Keratinocyte (primary cell): ENCODE results near the gene FTL. TPM values are rescaled to one million over a fixed set of nuclear protein-coding genes. Genes with fewer than 3 reads are reported as not detected.

Source experiments
- DNase-seq: peaks from one replicate; pipeline ENCODE4 v3.0.0-alpha.2; 2011; ENCODE audit warnings: low read depth, missing footprints, low spot score
- FAIRE-seq: peaks from 2 replicates; lab custom pipeline; 2011; peaks lifted over from hg19 to GRCh38; lab: Jason Lieb, UNC
- H2AFZ ChIP-seq: 2 replicates; pipeline ENCODE4 v1.6.0; 2012; ENCODE audit warnings: low read length, control low read depth, inconsistent platforms; ENCODE audit not compliant: control insufficient read depth
- H3K27ac ChIP-seq: 2 replicates; pipeline ENCODE4 v1.5.1; 2011; ENCODE audit warnings: low read length; ENCODE audit not compliant: control insufficient read depth, insufficient read depth
- H3K27me3 ChIP-seq: 3 replicates; pipeline ENCODE4 v1.6.0; 2011; ENCODE audit warnings: low read length; ENCODE audit not compliant: control insufficient read depth, insufficient read depth; ENCODE audit errors: extremely low read depth
- H3K36me3 ChIP-seq, 2 experiments: 2 replicates in 1 of 2; 3 replicates in 1 of 2; pipeline ENCODE4 v1.5.1; 2011; ENCODE audit warnings: low read length in 2 of 2, mild to moderate bottlenecking in 1 of 2; ENCODE audit not compliant: control insufficient read depth in 2 of 2, insufficient read depth in 2 of 2; ENCODE audit errors: extremely low read depth in 1 of 2
- H3K4me1 ChIP-seq: 3 replicates; pipeline ENCODE4 v1.5.1; 2011; ENCODE audit warnings: low read length; ENCODE audit not compliant: control insufficient read depth, insufficient read depth; ENCODE audit errors: extremely low read depth
- H3K4me2 ChIP-seq: 3 replicates; pipeline ENCODE4 v1.6.0; 2011; ENCODE audit warnings: low read depth, low read length; ENCODE audit not compliant: control insufficient read depth, insufficient read depth; ENCODE audit errors: extremely low read depth
- H3K4me3 ChIP-seq, 3 experiments: fragments of 200-600 bp in 1 of 3; sonication (generic) in 1 of 3; 2 replicates in 2 of 3; 3 replicates in 1 of 3; pipeline ENCODE4 v1.5.1; 2011 to 2016; ENCODE audit warnings: low read length in 3 of 3, mild to moderate bottlenecking in 3 of 3, control low read depth in 2 of 3, inconsistent platforms in 1 of 3, low read depth in 1 of 3, mixed read lengths in 1 of 3, mixed run types in 1 of 3, moderate library complexity in 1 of 3; ENCODE audit not compliant: control insufficient read depth in 2 of 3, insufficient read depth in 2 of 3; ENCODE audit errors: extremely low read depth in 1 of 3
- H3K79me2 ChIP-seq: 2 replicates; pipeline ENCODE4 v1.6.0; 2012; ENCODE audit warnings: low read length; ENCODE audit not compliant: control insufficient read depth, insufficient read depth
- H3K9ac ChIP-seq: 3 replicates; pipeline ENCODE4 v1.6.0; 2011; ENCODE audit warnings: low read length; ENCODE audit not compliant: control insufficient read depth, insufficient read depth; ENCODE audit errors: extremely low read depth
- H3K9me1 ChIP-seq: 3 replicates; pipeline ENCODE4 v1.6.0; 2011; ENCODE audit warnings: low read length; ENCODE audit not compliant: control insufficient read depth, insufficient read depth; ENCODE audit errors: extremely low read depth
- H3K9me3 ChIP-seq: 2 replicates; pipeline ENCODE4 v1.5.1; 2012; ENCODE audit warnings: low read depth, low read length; ENCODE audit not compliant: control insufficient read depth
- H4K20me1 ChIP-seq: 3 replicates; pipeline ENCODE4 v1.6.0; 2011; ENCODE audit warnings: low read length; ENCODE audit not compliant: control insufficient read depth, insufficient read depth; ENCODE audit errors: extremely low read depth
- CTCF ChIP-seq, 3 experiments: IDR thresholded peaks in 1 of 3; conservative IDR thresholded peaks in 1 of 3; optimal IDR thresholded peaks in 1 of 3; 2 replicates in 2 of 3; 3 replicates in 1 of 3; pipeline versions ENCODE3 to v1.5.1; 2011; ENCODE audit warnings: low read length in 3 of 3, mild to moderate bottlenecking in 3 of 3, moderate library complexity in 2 of 3, control low read depth in 1 of 3, inconsistent platforms in 1 of 3; ENCODE audit not compliant: insufficient read depth in 2 of 3; ENCODE audit errors: extremely low read depth in 1 of 3
- EZH2 ChIP-seq: IDR thresholded peaks from one replicate; pipeline ENCODE4 v1.6.1; 2012; ENCODE audit warnings: inconsistent platforms, mild to moderate bottlenecking, low read length, moderate library complexity
- dilution Hi-C: fragments of 300-500 bp; cut with MboI; formaldehyde crosslinking; loops from one replicate; pipeline ENCODE4 v1.7.0; 2020; ENCODE audit warnings: low sequenced_read_pairs; ENCODE audit not compliant: extremely low pct_ligation_motif_present
- polyA plus RNA-seq, 5 experiments: library from polyadenylated mRNA; depleted of rRNA in 3 of 5; stranded (reverse) in 3 of 5; stranded (forward) in 1 of 5; unstranded in 1 of 5; fragments of >200 nt; gene quantifications; 1 replicate in 1 of 5; 2 replicates in 3 of 5; 3 replicates in 1 of 5; pipeline versions ENCODE4 v1.2.1 to v1.2.3, GENCODE V29; 2011 to 2012; ENCODE audit warnings: missing spikeins in 2 of 5, low read depth in 1 of 5, low replicate concordance in 1 of 5

The FTL gene
- polyA plus RNA-seq, 1 donor (not counting 4 experiments of a cell fraction or from before 2014, with no cell fraction given) = 838 TPM

GRCh38 chr19:49011194-49011593, 46.1 kb downstream of the FTL start:
- H3K79me2 ChIP-seq = no peaks in the 10 kb centered on the region
- H3K4me1 ChIP-seq = no peaks in the 10 kb centered on the region
- DNase-seq (no peak), FAIRE-seq (no peak)
- no peak overlapping the region for H3K4me3 ChIP-seq
- no peaks in the 10 kb centered on the region for H3K9me1 ChIP-seq
- H3K4me2 ChIP-seq = no peak overlapping the region
- no peak overlapping the region for H2AFZ ChIP-seq
- H3K9me3 ChIP-seq = no peaks in the 10 kb centered on the region
- TF ChIP-seq CTCF (optimal IDR thresholded peaks at IDR 0.05 in 1 of 3, IDR thresholded peaks at IDR 0.05 in 1 of 3, conservative IDR thresholded peaks at IDR 0.05 in 1 of 3; ENCODE audit: extremely low read depth in 1 of 3, insufficient read depth in 2 of 3, low read length in 3 of 3) = no peak
- dilution Hi-C loops = no loop called here
- no peaks in the 10 kb centered on the region for H3K27me3 ChIP-seq
- no peak overlapping the region for H3K27ac ChIP-seq
- peaks cover 23 to 35% of the 10 kb centered on the region in 2 experiments for H3K36me3 ChIP-seq
- H3K9ac ChIP-seq = no peak overlapping the region
- no peaks in the 10 kb centered on the region for H4K20me1 ChIP-seq

- peaks cover 15 to 28% of the 10 kb centered on the region in 2 experiments for H3K36me3 ChIP-seq
- H2AFZ ChIP-seq = no peak overlapping the region
- TF ChIP-seq EZH2 (no peak), CTCF (optimal IDR thresholded peaks at IDR 0.05 in 1 of 3, IDR thresholded peaks at IDR 0.05 in 1 of 3, conservative IDR thresholded peaks at IDR 0.05 in 1 of 3; ENCODE audit: extremely low read depth in 1 of 3, insufficient read depth in 2 of 3, low read length in 3 of 3) (no peak)
- H3K4me2 ChIP-seq = no peak overlapping the region
- H3K9ac ChIP-seq = no peak overlapping the region
- dilution Hi-C loops = no loop called here
- peaks cover 18% of the 10 kb centered on the region for H3K4me1 ChIP-seq
- FAIRE-seq (no peak), DNase-seq (no peak)
- H3K27ac ChIP-seq = no peak overlapping the region
- H3K27me3 ChIP-seq = no peaks in the 10 kb centered on the region
- H3K9me3 ChIP-seq = no peaks in the 10 kb centered on the region
- H4K20me1 ChIP-seq = no peaks in the 10 kb centered on the region
- no peaks in the 10 kb centered on the region for H3K79me2 ChIP-seq
- H3K4me3 ChIP-seq = no peak overlapping the region
- no peaks in the 10 kb centered on the region for H3K9me1 ChIP-seq
Observed at GRCh38 chr19:49014123-49014869, 49.2 kb downstream of the FTL start.
